GM11168 (cell line): ENCODE data around the gene P2RX3.
"Not testable (repeated sequence)": the region's sequence is repeated elsewhere in the genome, so short reads cannot be mapped to it uniquely, and the experiment has no call there.

ENCODE experiments used
- in situ Hi-C: fragments of 300-500 bp; cut with MboI; formaldehyde crosslinking; loops from one replicate; pipeline ENCODE4 v1.12.0; 2022; ENCODE audit warnings: low sequenced_read_pairs; ENCODE audit not compliant: unreplicated experiment

Gene P2RX3

DNA sequence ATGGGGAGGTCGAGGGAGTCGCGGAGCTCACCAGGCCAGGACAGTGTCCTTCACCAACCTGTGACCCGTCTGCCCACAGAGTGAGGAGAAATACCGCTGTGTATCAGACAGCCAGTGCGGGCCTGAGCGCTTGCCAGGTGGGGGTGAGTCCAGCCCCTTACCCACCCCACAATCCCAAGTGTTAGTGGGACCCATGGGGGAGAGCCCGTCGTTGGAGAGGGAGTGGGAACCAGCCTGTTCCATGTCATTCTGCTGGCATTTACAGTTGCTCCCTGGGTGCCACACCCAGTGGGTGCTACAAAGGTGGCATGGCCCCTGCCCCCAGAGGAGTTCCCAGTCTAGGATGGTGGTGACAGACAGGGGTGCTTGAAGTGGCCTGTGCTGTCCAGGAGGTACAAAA lies 9.2 kb downstream of the P2RX3 start:
- in situ Hi-C loops, result no loop called here

DNA sequence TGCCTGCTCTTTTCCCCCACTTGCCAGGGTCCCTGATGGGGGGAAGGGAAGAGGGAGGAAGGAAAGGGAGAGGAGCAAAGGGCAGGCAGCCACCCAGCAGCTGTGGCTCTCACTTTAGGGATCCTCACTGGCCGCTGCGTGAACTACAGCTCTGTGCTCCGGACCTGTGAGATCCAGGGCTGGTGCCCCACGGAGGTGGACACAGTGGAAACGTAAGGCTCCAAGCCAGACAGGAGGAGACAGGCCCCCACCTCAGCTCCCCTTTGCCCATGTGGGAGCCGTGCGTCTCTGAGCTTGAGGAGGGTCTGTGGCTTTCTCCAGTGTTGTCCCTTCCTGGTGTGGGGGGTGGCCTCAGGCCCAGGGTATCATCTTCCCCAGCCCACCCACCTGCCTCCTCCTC lies 9.9 kb downstream of the P2RX3 start:
- in situ Hi-C loops, result no loop called here

DNA sequence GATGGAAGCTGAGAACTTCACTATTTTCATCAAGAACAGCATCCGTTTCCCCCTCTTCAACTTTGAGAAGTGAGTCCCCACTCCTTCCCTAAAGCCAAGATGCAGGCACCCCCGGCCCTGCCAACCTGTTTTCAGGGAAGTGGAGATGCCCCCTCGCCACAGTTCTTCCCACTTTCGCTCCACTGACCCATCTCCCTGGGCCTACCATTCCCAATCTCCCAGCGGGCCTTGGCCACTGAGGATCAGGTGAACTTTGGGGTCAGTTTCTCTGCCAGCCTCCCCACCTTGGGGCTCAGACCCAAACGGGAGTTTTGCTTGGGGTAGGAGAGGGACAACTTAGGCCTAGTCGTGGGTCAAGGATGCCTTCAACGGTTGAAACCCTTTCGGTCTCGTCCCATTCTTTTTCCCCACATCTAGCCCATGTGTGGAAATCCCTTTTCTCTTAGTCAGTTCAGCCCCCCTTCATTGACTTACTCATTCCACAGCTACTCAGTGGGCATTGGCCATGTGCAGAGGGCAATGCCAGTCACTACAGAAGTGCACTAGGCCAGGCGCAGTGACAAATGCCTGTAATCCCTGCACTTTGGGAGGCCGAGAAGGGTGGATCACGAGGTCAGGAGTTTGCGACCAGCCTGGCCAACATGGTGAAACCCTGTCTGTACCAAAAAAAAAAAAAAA lies 10.6 kb downstream of the P2RX3 start:
- in situ Hi-C loops, result no loop called here

DNA sequence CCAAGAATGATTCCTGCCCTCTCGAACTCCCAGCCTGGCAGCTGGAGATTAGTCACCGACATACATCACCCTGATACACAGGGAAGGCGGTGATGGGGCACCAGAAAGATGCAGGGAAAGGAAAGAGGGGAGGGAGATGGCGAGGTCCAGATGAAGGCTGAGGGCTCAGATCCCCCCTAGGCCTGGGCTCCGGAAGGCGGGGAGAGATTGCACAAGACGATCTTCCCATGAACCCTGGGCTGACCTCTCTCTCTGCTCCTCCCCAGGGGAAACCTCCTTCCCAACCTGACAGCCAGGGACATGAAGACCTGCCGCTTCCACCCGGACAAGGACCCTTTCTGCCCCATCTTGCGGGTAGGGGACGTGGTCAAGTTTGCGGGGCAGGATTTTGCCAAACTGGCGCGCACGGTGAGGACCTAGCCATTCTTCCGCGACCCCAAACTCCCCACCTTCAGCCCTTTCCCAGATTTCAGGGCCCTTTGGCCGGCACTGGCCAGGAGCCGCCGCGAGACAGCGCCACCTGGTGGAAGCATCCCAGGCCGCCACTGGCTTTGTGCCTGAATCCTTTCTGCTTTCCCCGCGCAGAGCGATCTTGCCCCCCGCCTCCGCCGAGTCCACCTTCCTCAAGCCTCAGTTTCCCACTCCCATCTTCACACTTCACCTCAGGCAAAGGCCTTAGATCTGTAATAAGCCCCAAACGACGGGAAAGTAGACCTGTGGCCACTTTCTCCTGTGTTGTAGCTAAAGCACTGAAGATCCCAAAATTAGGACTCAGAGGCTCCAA lies 11.5 kb downstream of the P2RX3 start:
- in situ Hi-C loops, result no loop called here

DNA sequence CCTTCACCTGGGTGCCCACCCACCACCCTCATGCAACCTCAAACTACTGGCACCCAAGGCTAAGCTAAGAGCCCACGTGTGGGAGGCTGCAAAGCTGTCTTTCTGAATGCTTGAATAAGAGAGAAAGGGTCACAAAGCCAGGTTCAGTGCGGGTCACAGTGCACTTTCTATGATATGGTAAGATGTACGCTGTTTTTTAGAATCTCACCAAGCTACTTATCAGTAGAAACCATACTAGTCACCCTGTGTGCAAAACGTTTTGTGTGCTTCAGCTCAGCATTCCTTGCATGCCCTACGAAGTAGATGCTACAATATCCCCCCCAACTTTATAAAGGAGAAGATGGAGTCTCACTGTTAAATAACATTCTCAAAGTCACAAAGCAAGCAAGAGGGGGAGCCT lies 14.9 kb downstream of the P2RX3 start:
- in situ Hi-C loops, result no loop called here

DNA sequence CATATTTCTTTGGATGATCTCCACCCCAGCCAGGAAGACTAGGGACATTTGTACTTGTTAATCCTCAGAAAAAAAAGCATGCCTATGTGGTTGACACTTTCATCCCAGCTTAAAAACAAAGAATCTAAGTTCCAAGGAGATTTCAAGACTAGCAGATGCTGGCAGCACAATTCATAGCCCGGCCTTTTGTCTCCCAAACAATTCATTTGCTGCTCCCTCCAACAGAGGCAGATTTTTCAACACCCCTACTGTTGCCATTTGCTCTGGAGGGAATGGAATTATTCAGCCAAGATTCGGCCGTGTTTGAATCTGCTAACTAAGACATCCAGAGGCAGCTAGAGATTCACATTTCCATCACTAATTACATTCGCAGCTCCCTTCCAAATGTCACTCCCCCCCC lies 15.3 kb downstream of the P2RX3 start:
- in situ Hi-C loops, result no loop called here

DNA sequence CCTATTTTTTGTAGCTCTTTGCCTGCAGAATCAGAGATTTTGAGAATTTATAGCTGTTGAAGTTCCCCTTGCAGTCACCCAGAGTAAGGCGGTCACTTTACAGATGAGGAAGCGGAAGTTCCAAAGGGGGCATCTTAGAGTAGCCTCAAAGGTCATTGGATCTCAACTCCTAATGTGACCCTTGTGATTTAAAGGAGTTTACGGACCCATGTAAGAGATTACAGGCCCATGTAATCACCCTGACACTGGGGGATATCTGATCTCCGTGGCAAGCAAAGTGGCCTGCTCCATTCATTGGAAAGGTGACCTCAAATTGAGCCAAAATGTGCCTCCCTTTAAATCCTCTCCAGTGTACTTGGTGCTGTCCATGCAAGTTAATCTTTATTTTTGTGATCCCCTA lies 15.7 kb downstream of the P2RX3 start:
- in situ Hi-C loops, result no loop called here

DNA sequence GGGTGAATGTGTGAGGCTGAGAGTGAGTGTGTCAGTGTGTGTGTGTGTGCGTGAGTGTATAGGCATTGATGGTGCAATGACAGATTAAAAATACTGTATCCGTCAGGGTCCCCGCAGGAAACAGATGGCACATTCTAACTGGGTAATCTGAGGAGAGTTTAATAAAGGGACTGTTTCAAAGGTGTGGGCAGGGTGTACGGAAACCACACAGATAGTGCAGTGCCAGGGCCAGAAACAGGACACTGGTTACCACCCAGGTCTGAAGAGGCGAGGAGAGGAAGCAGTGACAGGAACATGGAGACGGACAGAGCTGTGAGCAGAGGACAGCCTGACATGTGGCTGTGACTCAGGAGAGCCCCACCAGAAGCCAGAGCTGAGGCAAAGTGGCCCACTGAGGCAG lies 16.5 kb downstream of the P2RX3 start:
- in situ Hi-C loops, result no loop called here

DNA sequence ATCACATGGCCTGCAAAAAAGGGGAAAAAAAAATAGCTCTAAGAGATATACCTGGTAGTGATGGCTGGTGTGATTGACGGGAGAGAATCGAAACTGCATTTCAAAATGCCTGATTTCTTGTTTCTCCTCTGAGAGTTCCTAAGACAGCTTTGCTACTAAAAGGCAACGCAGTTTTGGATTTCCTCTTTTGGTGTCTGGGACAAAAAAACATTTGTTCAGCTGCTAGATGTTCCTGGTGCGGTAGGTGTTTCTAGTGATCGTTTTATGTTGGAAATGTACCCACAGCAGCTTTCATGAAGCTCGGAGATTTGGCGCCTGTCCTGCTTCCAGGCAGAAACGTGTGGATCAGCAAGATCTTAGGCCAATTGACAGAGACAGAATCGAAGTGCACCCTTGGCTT lies 18.1 kb downstream of the P2RX3 start:
- in situ Hi-C loops, result no loop called here

DNA sequence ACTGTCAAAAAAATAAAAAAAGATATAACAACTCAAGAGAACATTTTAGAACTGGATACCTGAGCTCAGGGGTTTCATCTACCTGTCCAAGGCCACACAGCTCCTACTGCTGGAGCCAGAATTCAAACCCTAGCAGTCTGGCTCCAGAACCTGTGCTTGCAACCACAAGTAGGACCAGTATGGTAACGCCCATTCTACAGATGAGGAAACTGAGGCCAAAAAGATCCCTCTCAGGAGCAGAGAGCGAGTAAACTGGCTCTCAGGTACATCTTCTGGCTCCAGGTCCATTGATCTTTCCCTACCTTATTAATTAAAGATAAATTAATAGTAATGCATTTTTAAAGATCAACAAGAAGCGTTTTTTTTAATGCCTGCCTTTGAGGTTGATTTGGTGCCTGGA lies 19.2 kb downstream of the P2RX3 start:
- in situ Hi-C loops, result no loop called here

DNA sequence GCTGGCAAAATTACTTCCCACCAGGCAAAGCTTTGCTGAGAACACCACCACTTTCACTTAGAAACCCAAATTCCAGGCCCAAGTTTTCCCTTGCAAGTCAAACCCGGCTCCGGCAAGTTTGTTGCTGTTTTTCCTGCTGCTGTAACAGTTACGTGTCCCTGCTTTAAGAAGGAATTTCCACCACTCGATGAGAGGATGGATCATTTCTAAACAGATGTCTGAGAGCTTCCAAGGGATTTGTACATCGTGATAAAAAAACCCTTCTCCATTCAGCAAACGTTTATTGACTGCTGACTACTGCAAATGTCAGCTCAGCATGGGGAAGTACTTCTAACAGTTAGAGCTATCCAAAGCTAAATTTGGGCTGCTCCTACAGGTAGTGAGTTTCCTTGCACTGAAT lies 19.7 kb downstream of the P2RX3 start:
- in situ Hi-C loops, result no loop called here

DNA sequence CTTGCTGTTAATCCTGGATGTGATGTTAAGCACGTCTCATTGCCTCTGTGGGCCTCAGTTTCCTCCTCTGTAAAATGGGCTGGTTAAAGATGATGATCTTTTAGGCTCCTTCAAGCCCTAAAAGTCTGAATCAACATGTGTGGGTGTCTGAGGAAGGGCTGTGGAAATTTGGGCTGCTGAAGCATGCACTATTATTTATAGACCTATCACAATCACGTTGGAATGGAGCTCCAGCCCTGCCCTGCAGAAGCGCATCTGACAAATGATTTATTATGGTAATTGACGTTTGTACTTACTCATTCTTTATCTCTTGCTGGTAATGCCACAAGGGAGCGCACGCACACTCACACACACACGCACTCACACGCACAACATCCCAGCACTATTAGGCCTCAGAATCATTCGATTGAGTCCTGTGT lies 20.4 kb downstream of the P2RX3 start:
- in situ Hi-C loops, result no loop called here

DNA sequence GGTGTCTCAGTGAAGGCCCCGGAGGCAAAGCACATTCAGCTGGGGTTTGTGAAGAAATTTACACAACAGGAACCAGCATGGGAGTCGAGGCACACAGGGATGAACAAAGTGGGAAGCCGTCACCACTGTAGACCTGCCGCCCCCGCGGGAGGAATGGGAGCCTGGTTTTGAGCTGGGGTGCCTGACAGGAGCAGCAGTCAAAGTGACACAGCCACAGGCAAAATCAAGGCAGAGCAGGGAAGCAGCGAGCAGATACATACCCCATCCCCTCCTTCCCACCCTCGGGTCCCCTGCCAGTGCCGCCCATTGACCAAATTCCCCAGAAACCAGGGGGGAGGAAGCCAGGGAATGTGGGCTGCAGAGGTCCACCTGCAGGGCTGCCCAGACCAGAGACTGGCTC lies 20.8 kb downstream of the P2RX3 start:
- in situ Hi-C loops, result no loop called here

DNA sequence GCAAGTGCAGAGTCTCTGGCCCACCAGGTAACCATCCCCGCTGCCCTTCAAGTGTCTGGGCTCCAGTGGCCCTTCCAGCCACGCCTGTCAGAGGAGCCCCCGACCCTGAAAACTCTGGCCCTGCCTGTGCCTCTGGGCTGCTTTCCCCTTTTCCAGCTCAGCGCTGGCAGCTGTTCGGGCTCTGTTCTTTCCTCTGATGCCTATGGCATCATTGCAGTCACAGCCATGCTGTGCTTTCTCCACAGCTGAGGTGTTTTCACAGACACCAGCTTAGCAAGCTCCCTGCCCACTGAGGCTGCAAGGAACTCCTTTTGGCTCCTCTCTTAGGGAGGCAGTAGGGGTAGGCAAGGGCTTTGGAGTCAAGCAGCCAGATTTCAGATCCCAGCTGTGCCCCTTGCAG lies 21.2 kb downstream of the P2RX3 start:
- in situ Hi-C loops, result no loop called here

DNA sequence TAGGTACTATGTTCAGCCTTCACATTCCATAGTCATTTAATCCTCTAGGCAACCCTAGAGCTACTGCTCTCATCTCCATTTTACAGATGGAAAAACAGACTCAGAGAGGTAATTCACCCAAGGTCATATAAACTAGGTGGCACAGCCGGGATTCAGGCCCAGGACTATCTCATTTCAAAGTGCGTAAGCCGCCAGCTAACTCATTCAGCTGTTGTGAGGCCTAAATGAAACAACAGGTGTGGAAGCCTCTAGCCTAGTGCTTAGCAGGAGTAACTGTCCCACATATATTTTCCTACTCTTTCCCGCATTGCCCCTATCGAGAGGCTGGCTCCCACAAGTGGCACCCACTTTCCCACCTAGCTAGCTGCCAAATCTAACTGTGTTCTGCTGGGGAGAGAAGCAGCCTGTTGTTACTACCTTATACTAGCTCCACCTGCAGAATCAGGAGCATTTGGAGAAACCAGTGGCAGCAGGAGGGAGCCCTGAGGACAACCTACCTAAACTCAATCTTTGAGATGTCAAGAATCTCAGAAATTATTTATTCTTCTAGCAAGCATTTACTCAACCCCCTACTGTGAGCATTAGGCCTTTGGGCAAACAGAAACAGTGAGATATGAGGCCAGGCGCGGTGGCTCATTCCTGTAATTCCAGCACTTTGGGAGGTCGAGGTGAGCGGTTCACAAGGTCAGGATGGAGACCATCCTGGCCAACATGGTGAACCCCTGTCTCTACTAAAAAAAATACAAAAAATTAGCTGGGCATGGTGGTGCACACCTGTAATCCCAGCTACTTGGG lies 21.9 kb downstream of the P2RX3 start:
- in situ Hi-C loops, result no loop called here

DNA sequence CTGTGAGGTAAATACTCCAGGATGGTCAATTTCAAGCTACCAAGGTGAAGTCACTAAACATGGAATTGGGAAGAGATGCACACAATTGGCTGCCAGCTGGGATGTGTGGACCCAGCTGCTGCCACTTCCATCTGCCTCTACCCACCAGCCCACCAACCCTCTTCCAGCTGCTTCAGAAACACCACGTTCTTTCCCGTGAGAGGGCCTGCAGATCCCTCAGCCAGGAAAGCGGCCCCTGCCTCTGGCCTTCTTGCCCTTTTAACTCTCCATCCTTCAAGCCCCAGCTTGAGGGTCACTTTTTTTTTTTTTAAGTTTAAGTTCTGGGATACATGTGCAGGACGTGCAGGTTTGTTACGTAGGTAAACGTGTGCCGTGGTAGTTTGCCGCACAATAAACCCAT lies 22.8 kb downstream of the P2RX3 start:
- in situ Hi-C loops, result no loop called here

DNA sequence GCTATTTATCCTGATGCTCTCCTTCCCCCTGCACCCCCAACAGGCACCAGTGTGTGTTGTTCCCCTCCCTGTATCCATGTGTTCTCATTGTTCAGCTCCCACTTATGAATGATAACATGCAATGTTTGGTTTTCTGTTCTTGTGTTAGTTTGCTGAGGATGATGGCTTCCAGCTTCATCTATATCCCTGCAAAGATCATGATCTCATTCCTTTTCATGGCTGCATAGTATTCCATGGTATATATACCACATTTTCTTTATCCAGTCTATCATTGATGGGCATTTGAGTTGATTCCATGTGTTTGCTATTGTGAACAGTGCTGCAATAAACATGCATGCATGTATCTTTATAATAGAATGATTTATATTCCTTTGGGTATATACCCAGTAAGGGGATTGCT lies 23.3 kb downstream of the P2RX3 start:
- in situ Hi-C loops, result not testable (repeated sequence)

DNA sequence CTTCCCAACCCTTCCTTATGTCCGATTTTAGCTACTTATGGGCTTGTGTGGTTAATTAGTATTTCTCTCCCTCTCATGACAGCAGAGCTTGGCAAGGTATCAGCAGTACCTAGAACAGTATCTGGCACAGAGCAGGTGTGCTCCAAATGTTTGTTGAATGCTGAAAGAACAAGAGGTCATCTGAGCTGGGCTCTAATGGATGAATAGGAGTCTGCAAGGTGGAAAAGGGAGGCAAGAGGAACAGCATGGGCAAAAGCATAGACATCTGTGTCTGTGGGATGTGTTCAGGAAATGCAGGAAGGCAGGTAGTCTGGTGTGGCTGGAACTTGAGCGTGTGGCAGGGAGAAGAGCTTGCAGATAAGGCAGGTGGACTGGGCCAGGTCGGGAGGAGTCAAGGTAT lies 23.8 kb downstream of the P2RX3 start:
- in situ Hi-C loops, result no loop called here

DNA sequence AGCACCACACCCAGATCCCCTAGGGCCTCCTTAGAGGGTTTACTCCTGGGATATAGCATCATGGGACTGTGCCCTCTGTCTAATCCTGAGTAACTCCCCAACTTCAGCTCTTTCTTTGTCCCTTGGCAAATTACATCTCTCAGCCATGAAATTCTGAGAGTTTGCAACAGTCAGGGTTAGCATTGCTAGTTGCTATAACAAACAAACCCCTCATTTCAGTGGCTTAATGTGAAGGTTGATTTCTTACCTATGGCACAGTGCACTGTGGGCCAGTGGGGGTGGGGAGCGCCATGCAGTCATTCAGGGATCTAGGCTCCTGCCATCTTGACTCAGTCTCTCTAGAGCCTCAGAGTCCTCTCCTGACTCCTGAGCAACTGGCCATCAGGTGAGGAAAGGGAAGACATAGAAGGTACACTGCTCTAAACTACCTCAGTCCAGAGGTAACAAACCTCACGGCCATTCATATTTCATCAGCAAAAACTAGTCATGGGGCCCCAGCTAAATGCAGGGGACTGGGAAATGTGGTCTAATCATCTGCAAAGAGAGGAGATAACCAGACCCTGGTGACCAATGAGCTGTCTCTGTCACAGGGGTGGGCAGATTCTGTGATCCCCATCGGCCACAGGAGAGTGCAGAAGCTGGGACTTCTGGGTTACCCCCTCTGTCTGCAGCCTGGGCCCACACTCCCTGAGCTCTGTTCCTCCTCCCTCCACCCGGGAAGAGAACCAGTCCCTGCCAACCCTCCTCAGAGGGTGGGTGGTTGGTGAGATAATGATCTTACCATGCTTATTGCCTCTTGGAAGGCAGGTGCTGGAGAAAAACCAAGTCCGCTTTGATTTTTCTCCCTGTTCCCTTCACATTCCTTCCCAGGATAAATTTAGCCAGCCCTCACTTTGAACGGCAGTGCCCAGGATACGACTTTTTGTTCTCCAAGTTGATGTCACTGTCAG lies 25.3 kb downstream of the P2RX3 start:
- in situ Hi-C loops, result no loop called here
